Neuronal stem cell (in vitro differentiated cells): ENCODE data around the gene FHIT.

ENCODE experiments used
- DNase-seq: peaks from one replicate; pipeline ENCODE4 v3.0.0-alpha.2; 2013; ENCODE audit warnings: low spot score
- H2AFZ ChIP-seq: one replicate; pipeline ENCODE4 v1.6.1; 2013; ENCODE audit warnings: mild to moderate bottlenecking, low read length, inconsistent platforms
- H2AK5ac ChIP-seq: 2 replicates; pipeline ENCODE4 v1.6.1; 2013; ENCODE audit warnings: low read depth, mild to moderate bottlenecking, inconsistent platforms, low read length, moderate library complexity, mixed read lengths
- H2BK120ac ChIP-seq: 2 replicates; pipeline ENCODE4 v1.6.1; 2013; ENCODE audit warnings: low read depth, mild to moderate bottlenecking, inconsistent platforms, low read length, moderate library complexity, mixed read lengths
- H2BK12ac ChIP-seq: one replicate; pipeline ENCODE4 v1.6.1; 2013; ENCODE audit warnings: low read length, inconsistent platforms
- H2BK15ac ChIP-seq: 2 replicates; pipeline ENCODE4 v1.6.1; 2013; ENCODE audit warnings: mild to moderate bottlenecking, low read length, inconsistent platforms, mixed read lengths
- H2BK5ac ChIP-seq: one replicate; pipeline ENCODE4 v1.6.1; 2013; ENCODE audit warnings: inconsistent platforms, mild to moderate bottlenecking, low read length, moderate library complexity
- H3K14ac ChIP-seq: one replicate; pipeline ENCODE4 v1.6.1; 2013; ENCODE audit warnings: low read length, inconsistent platforms
- H3K18ac ChIP-seq: 2 replicates; pipeline ENCODE4 v1.6.1; 2013; ENCODE audit warnings: low read length, inconsistent platforms
- H3K23ac ChIP-seq: 2 replicates; pipeline ENCODE4 v1.6.1; 2013; ENCODE audit warnings: low read depth, mild to moderate bottlenecking, mixed read lengths, low read length, inconsistent platforms; ENCODE audit not compliant: poor library complexity
- H3K27ac ChIP-seq: replicated peaks from 3 replicates; pipeline ENCODE4 v1.5.1; 2013; ENCODE audit warnings: low read length, inconsistent platforms
- H3K27me3 ChIP-seq, 3 experiments: 2 replicates each; pipeline ENCODE4 v1.6.1; 2013; ENCODE audit warnings: low read length in 3 of 3, mild to moderate bottlenecking in 2 of 3, inconsistent platforms in 1 of 3, low read depth in 1 of 3, mixed read lengths in 1 of 3, moderate library complexity in 1 of 3; ENCODE audit not compliant: control insufficient read depth in 3 of 3, insufficient read depth in 3 of 3
- H3K36me3 ChIP-seq, 2 donors: replicated peaks in 1 of 2; 2 replicates each; pipeline ENCODE4 v1.6.1; 2013; ENCODE audit warnings: low read length in 2 of 2; ENCODE audit not compliant: control insufficient read depth in 2 of 2, insufficient read depth in 2 of 2
- H3K4ac ChIP-seq: 2 replicates; pipeline ENCODE4 v1.6.1; 2013; ENCODE audit warnings: inconsistent platforms, mild to moderate bottlenecking, low read length, moderate library complexity
- H3K4me1 ChIP-seq, 2 donors: 1 replicate in 1 of 2; 2 replicates in 1 of 2; pipeline ENCODE4 v1.6.1; 2013; ENCODE audit warnings: low read length in 2 of 2, low read depth in 1 of 2; ENCODE audit not compliant: control insufficient read depth in 2 of 2, insufficient read depth in 1 of 2
- H3K4me2 ChIP-seq: one replicate; pipeline ENCODE4 v1.6.1; 2013; ENCODE audit warnings: mild to moderate bottlenecking, low read length, inconsistent platforms; ENCODE audit not compliant: insufficient read depth, poor library complexity, severe bottlenecking
- H3K4me3 ChIP-seq, 2 donors: 2 replicates each; pipeline ENCODE4 v1.5.1; 2013; ENCODE audit warnings: low read length in 2 of 2, mild to moderate bottlenecking in 2 of 2, inconsistent platforms in 1 of 2, moderate library complexity in 1 of 2
- H3K79me1 ChIP-seq: one replicate; pipeline ENCODE4 v1.6.1; 2013; ENCODE audit warnings: low read depth, mild to moderate bottlenecking, inconsistent platforms, low read length, moderate library complexity
- H3K9ac ChIP-seq: one replicate; pipeline ENCODE4 v1.6.1; 2013; ENCODE audit warnings: mild to moderate bottlenecking, low read depth, low read length, inconsistent platforms; ENCODE audit not compliant: poor library complexity
- H3K9me3 ChIP-seq, 2 donors: replicated peaks in 1 of 2; 2 replicates each; pipeline versions ENCODE3 to v1.6.1; 2013; ENCODE audit warnings: low read length in 2 of 2, mild to moderate bottlenecking in 2 of 2, inconsistent platforms in 1 of 2, low read depth in 1 of 2, mixed read lengths in 1 of 2, moderate library complexity in 1 of 2; ENCODE audit not compliant: control insufficient read depth in 2 of 2, insufficient read depth in 1 of 2
- H4K8ac ChIP-seq: one replicate; pipeline ENCODE4 v1.6.1; 2013; ENCODE audit warnings: low read depth, mild to moderate bottlenecking, inconsistent platforms, low read length, moderate library complexity
- H4K91ac ChIP-seq: one replicate; pipeline ENCODE4 v1.6.1; 2013; ENCODE audit warnings: low read length, low read depth, mild to moderate bottlenecking, inconsistent platforms; ENCODE audit not compliant: poor library complexity
- WGBS, 2 donors: extraction: QIAGEN DNeasy Blood & Tissue Kit; methylation state at CpG; one replicate each; pipeline ENCODE4 v1.1.7; 2013; ENCODE audit warnings: missing lambda C conversion rate in 2 of 2, mixed read lengths in 1 of 2; ENCODE audit not compliant: insufficient read length in 2 of 2, insufficient replicate concordance in 1 of 2; ENCODE audit errors: extremely low coverage in 2 of 2; 5-methylcytosine and 5-hydroxymethylcytosine counted together

FHIT gene

GRCh38 chr3:60045686-60046085 is 1205.6 kb downstream of the FHIT start:
- no peaks in the 10 kb centered on the region for H3K36me3 ChIP-seq
- no peak overlapping the region for H2AK5ac ChIP-seq
- H3K79me1 ChIP-seq = no peaks in the 10 kb centered on the region
- no peaks in the 10 kb centered on the region for H3K9me3 ChIP-seq
- no peaks in the 10 kb centered on the region for H3K4me1 ChIP-seq
- H4K8ac ChIP-seq = no peak overlapping the region
- WGBS, 2 donors = no CpG with 5 or more reads among the region's 1 CpG
- H3K14ac ChIP-seq = no peak overlapping the region
- no peak overlapping the region for H3K9ac ChIP-seq
- DNase-seq = no peak
- no peak overlapping the region for H2BK5ac ChIP-seq
- no peaks in the 10 kb centered on the region for H3K27me3 ChIP-seq
- no peak overlapping the region for H2BK120ac ChIP-seq
- H3K4ac ChIP-seq = no peak overlapping the region
- no peak overlapping the region for H2AFZ ChIP-seq
- no peak overlapping the region for H3K18ac ChIP-seq
- no peak overlapping the region for H3K27ac ChIP-seq
- no peak overlapping the region for H3K23ac ChIP-seq
- H3K4me2 ChIP-seq = no peak overlapping the region
- no peak overlapping the region for H4K91ac ChIP-seq
- no peak overlapping the region for H2BK15ac ChIP-seq
- H3K4me3 ChIP-seq = no peak overlapping the region
- no peak overlapping the region for H2BK12ac ChIP-seq

- no peak for DNase-seq
These were observed 1214.4 kb downstream of the FHIT start for GRCh38 chr3:60036803-60037202.

GRCh38 chr3:60033901-60034453 is 1217.3 kb downstream of the FHIT start:
- Histone ChIP-seq H2AK5ac (no peak overlapping the region), H2BK120ac (no peak overlapping the region), H4K91ac (no peak overlapping the region), H4K8ac (no peak overlapping the region), H3K4me2 (no peak overlapping the region), H3K23ac (no peak overlapping the region), H2AFZ (no peak overlapping the region), H3K27ac (no peak overlapping the region), H3K9ac (no peak overlapping the region), H3K79me1 (no peaks in the 10 kb centered on the region), H2BK12ac (no peak overlapping the region), H3K36me3 (no peaks in the 10 kb centered on the region), H3K27me3 (no peaks in the 10 kb centered on the region), H3K9me3 (no peaks in the 10 kb centered on the region), H2BK5ac (no peak overlapping the region), H3K14ac (no peak overlapping the region), H3K4me3 (no peak overlapping the region), H2BK15ac (no peak overlapping the region), H3K4ac (no peak overlapping the region), H3K4me1 (no peaks in the 10 kb centered on the region), H3K18ac (no peak overlapping the region)
- WGBS, 2 donors = no CpG with 5 or more reads among the region's 3 CpGs
- DNase-seq = no peak

More at GRCh38 chr3:60036803-60037202, 1214.4 kb downstream of the FHIT start:
- Histone ChIP-seq H3K18ac (no peak overlapping the region), H3K14ac (no peak overlapping the region), H3K9ac (no peak overlapping the region), H2BK5ac (no peak overlapping the region), H2AFZ (no peak overlapping the region), H4K91ac (no peak overlapping the region), H2BK15ac (no peak overlapping the region), H2BK12ac (no peak overlapping the region), H3K23ac (no peak overlapping the region), H3K36me3 (no peaks in the 10 kb centered on the region), H3K27ac (no peak overlapping the region), H3K4me2 (no peak overlapping the region), H3K4ac (no peak overlapping the region), H3K27me3 (no peaks in the 10 kb centered on the region), H3K79me1 (no peaks in the 10 kb centered on the region), H2BK120ac (no peak overlapping the region), H3K9me3 (no peaks in the 10 kb centered on the region), H3K4me3 (no peak overlapping the region), H3K4me1 (no peaks in the 10 kb centered on the region), H2AK5ac (no peak overlapping the region), H4K8ac (no peak overlapping the region)
- no CpG with 5 or more reads among the region's 7 CpGs for WGBS, 2 donors

- no peak overlapping the region for H2BK120ac ChIP-seq
- H3K4me3 ChIP-seq = no peak overlapping the region
- H2AFZ ChIP-seq = no peak overlapping the region
- no peak overlapping the region for H2AK5ac ChIP-seq
- H3K9ac ChIP-seq = no peak overlapping the region
- no peak overlapping the region for H3K4me2 ChIP-seq
- no peaks in the 10 kb centered on the region for H3K79me1 ChIP-seq
- no peak overlapping the region for H3K4ac ChIP-seq
- no peak overlapping the region for H3K18ac ChIP-seq
- no peaks in the 10 kb centered on the region for H3K4me1 ChIP-seq
- H2BK15ac ChIP-seq = no peak overlapping the region
- no CpG with 5 or more reads among the region's 1 CpG for WGBS, 2 donors
- no peak overlapping the region for H2BK5ac ChIP-seq
- H3K9me3 ChIP-seq = no peaks in the 10 kb centered on the region
- H2BK12ac ChIP-seq = no peak overlapping the region
- H4K91ac ChIP-seq = no peak overlapping the region
- no peak overlapping the region for H3K14ac ChIP-seq
- no peak overlapping the region for H4K8ac ChIP-seq
- H3K27me3 ChIP-seq = no peaks in the 10 kb centered on the region
- H3K36me3 ChIP-seq = no peaks in the 10 kb centered on the region
- H3K27ac ChIP-seq = no peak overlapping the region
- no peak overlapping the region for H3K23ac ChIP-seq
- DNase-seq = no peak
These were observed 1220.3 kb downstream of the FHIT start for GRCh38 chr3:60030982-60031381.
